GM21619 (cell line): ENCODE results near the gene CYP2C19.
"Not testable (repeated sequence)": the region's sequence is repeated elsewhere in the genome, so short reads cannot be mapped to it uniquely, and the experiment has no call there.

ENCODE experiments used
- ATAC-seq: cut with Tn5 transposase; IDR thresholded peaks from one replicate; pipeline ENCODE4 v1.9.1; 2021; ENCODE audit not compliant: unreplicated experiment

The CYP2C19 gene

GRCh38 chr10:94762393-94762792 is at the start of gene CYP2C19:
TSS of gene CYP2C19 (plus strand) at chr10:94762681. CDS start at chr10:94762706, 25 bp downstream.
- ATAC-seq: no peak

GRCh38 chr10:94725871-94726270 is 36.6 kb upstream of the CYP2C19 start:
- ATAC-seq: no peak

- ATAC-seq: no peak
Measured at GRCh38 chr10:94735197-94735596, 27.3 kb upstream of the CYP2C19 start.

GRCh38 chr10:94738588-94738987 is 23.9 kb upstream of the CYP2C19 start:
- ATAC-seq: no peak

- no peak for ATAC-seq
Measured at GRCh38 chr10:94747137-94747536, 15.3 kb upstream of the CYP2C19 start.

GRCh38 chr10:94747838-94748237 is 14.6 kb upstream of the CYP2C19 start:
- no peak for ATAC-seq

GRCh38 chr10:94757916-94758315 is 4.6 kb upstream of the CYP2C19 start:
- no peak for ATAC-seq

GRCh38 chr10:94760586-94761178 is 1.8 kb upstream of the CYP2C19 start:
- ATAC-seq: no peak

GRCh38 chr10:94775425-94775824 is 12.9 kb downstream of the CYP2C19 start:
- ATAC-seq: not testable (repeated sequence)

- no peak for ATAC-seq
Measured at GRCh38 chr10:94777886-94778458, 15.5 kb downstream of the CYP2C19 start.

GRCh38 chr10:94780844-94781243 is 18.4 kb downstream of the CYP2C19 start:
- ATAC-seq: no peak

- ATAC-seq: no peak
Measured at GRCh38 chr10:94784256-94784655, 21.8 kb downstream of the CYP2C19 start.

- ATAC-seq: no peak
Measured at GRCh38 chr10:94785211-94785610, 22.7 kb downstream of the CYP2C19 start.

- ATAC-seq: not testable (repeated sequence)
Measured at GRCh38 chr10:94800551-94800950, 38.1 kb downstream of the CYP2C19 start.

- no peak for ATAC-seq
Measured at GRCh38 chr10:94803307-94803706, 40.8 kb downstream of the CYP2C19 start.

- ATAC-seq: not testable (repeated sequence)
Measured at GRCh38 chr10:94830025-94830424, 67.5 kb downstream of the CYP2C19 start.

- ATAC-seq: no peak
Measured at GRCh38 chr10:94846204-94846603, 83.7 kb downstream of the CYP2C19 start.

GRCh38 chr10:94850766-94851165 is 88.3 kb downstream of the CYP2C19 start:
- ATAC-seq: no peak

- ATAC-seq: no peak
Measured at GRCh38 chr10:94851263-94851662, 88.8 kb downstream of the CYP2C19 start.

- ATAC-seq: no peak
Measured at GRCh38 chr10:94852438-94852837, 90.0 kb downstream of the CYP2C19 start.

GRCh38 chr10:94853065-94853464 is 90.6 kb downstream of the CYP2C19 start:
- no peak for ATAC-seq

- ATAC-seq: no peak
Measured at GRCh38 chr10:94858005-94858404, 95.5 kb downstream of the CYP2C19 start.

- ATAC-seq: no peak
Measured at GRCh38 chr10:94859086-94859485, 96.6 kb downstream of the CYP2C19 start.
